ENCODE results near the gene FASTKD3. TPM values are rescaled to one million over a fixed set of nuclear protein-coding genes. Genes with fewer than 3 reads are reported as not detected.

FASTKD3 gene
- total RNA-seq, 2 experiments from 2014 or later = 12.9 to 15.1 TPM

DNA sequence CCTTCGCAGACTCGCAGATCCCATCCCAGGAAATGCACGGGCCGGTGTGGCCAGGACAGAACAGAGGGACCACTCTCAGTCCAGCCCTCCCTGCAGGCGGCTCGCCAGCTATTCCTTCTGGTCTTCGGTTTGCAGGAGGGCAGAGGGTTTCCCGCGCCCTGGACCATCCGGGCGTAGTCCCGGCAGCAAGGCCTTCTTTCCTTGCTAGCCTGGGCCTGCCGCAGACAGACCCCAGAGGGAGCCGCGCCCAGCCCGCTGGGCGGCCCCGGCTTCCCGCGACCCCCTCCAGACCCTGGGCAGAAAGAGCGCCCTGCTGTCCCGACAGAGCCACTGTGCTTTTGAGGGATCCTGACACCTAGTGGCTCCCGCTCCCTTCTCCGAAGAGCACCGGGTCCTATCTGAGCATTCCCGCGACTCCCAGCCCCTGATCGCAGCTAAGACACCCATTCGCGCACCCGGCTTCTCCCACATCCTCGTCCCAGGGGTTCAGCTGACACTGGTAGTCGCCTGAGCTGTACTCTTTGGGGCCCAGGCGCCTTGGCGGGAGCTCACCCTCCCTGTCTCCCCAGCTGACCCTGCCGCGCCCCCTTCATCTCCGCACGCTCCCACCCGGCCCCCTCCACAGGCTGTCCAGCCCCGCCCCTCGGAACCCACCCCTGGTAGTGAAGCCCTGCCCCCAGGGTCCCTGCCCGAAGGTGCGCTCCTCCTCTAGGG lies 19.0 kb downstream of the FASTKD3 start:
- POLR2A ChIA-PET = interaction anchor here (0.7 kb wide), 1 partner anchor 13 kb away, joined by 5 read pairs; no protein-coding TSS in a partner anchor
- H3K27ac ChIP-seq (ENCODE audit: low read depth, low read length, poor library complexity, severe bottlenecking) = no peak overlapping the region
- no peaks in the 10 kb centered on the region for H3K9me2 ChIP-seq (ENCODE audit: insufficient read depth, low read length)
- no peak overlapping the region for H3K4me3 ChIP-seq (ENCODE audit: low read depth, low read length, poor library complexity, severe bottlenecking)
- intact Hi-C loops (cut with micrococcal nuclease; ENCODE audit: unreplicated experiment) = no loop called here
- no peak for DNase-seq (ENCODE audit: low spot score)
- H3K79me2 ChIP-seq (ENCODE audit: insufficient read depth, low read depth, low read length) = no peaks in the 10 kb centered on the region
- no peaks in the 10 kb centered on the region for H3K4me1 ChIP-seq (ENCODE audit: insufficient read depth, low read length, poor library complexity, severe bottlenecking)
- no peaks in the 10 kb centered on the region for H4K20me1 ChIP-seq (ENCODE audit: insufficient read depth, low read length)
- no peaks in the 10 kb centered on the region for H3K9me3 ChIP-seq (ENCODE audit: low read length)
- TF ChIP-seq EZH2phosphoT487 (IDR thresholded peaks at IDR 0.05; ENCODE audit: borderline replicate concordance, low read depth, low read length) = no peak
- TF ChIP-seq, protein P1, sequence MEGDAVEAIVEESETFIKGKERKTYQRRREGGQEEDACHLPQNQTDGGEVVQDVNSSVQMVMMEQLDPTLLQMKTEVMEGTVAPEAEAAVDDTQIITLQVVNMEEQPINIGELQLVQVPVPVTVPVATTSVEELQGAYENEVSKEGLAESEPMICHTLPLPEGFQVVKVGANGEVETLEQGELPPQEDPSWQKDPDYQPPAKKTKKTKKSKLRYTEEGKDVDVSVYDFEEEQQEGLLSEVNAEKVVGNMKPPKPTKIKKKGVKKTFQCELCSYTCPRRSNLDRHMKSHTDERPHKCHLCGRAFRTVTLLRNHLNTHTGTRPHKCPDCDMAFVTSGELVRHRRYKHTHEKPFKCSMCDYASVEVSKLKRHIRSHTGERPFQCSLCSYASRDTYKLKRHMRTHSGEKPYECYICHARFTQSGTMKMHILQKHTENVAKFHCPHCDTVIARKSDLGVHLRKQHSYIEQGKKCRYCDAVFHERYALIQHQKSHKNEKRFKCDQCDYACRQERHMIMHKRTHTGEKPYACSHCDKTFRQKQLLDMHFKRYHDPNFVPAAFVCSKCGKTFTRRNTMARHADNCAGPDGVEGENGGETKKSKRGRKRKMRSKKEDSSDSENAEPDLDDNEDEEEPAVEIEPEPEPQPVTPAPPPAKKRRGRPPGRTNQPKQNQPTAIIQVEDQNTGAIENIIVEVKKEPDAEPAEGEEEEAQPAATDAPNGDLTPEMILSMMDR (conservative IDR thresholded peaks at IDR 0.05; ENCODE audit: low read length) = no peak
- no peak overlapping the region for H3K4me2 ChIP-seq (ENCODE audit: low read length)
- no TSS peak for BruUV-seq (replicated peaks)
- CTCF ChIA-PET (ENCODE audit: unreplicated experiment) = no interaction called here
- no peak overlapping the region for H2AFZ ChIP-seq (ENCODE audit: low read length)
- H3K36me3 ChIP-seq (ENCODE audit: insufficient read depth, low read length) = no peaks in the 10 kb centered on the region

DNA sequence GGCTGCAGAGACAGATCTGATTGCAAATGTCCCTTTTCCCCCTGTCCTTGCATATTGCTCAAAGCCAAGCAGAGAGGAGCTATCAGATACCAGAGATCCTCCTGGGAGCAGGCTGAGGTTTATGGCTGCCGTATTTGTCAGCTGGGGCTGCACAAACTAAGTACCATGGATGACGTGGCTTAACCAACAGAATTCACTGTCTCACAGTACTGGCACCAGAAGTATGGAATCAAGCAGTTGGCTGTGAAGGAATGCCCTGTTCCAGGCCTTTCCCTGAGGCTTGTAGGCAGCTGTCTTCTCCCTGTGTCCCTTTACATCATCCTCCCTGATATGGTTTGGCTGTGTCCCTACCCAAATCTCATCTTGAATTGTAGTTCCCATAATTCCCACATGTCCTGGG lies 20.5 kb downstream of the FASTKD3 start:
- no peak overlapping the region for H3K4me2 ChIP-seq (ENCODE audit: low read length)
- intact Hi-C loops (cut with micrococcal nuclease; ENCODE audit: unreplicated experiment) = no loop called here
- no peaks in the 10 kb centered on the region for H3K9me3 ChIP-seq (ENCODE audit: low read length)
- POLR2A ChIA-PET = interaction anchor here (1.8 kb wide), 1 partner anchor 14 kb away, joined by 5 read pairs; no protein-coding TSS in a partner anchor
- no peak overlapping the region for H2AFZ ChIP-seq (ENCODE audit: low read length)
- no peak for TF ChIP-seq EZH2phosphoT487 (IDR thresholded peaks at IDR 0.05; ENCODE audit: borderline replicate concordance, low read depth, low read length)
- TF ChIP-seq, protein P1 (conservative IDR thresholded peaks at IDR 0.05; ENCODE audit: low read length) = no peak
- DNase-seq (ENCODE audit: low spot score) = no peak
- no peaks in the 10 kb centered on the region for H3K4me1 ChIP-seq (ENCODE audit: insufficient read depth, low read length, poor library complexity, severe bottlenecking)
- H3K36me3 ChIP-seq (ENCODE audit: insufficient read depth, low read length) = no peaks in the 10 kb centered on the region
- H3K27ac ChIP-seq (ENCODE audit: low read depth, low read length, poor library complexity, severe bottlenecking) = no peak overlapping the region
- no peaks in the 10 kb centered on the region for H4K20me1 ChIP-seq (ENCODE audit: insufficient read depth, low read length)
- no peaks in the 10 kb centered on the region for H3K79me2 ChIP-seq (ENCODE audit: insufficient read depth, low read depth, low read length)
- no TSS peak for BruUV-seq (replicated peaks)
- CTCF ChIA-PET (ENCODE audit: unreplicated experiment) = no interaction called here
- no peak overlapping the region for H3K4me3 ChIP-seq (ENCODE audit: low read depth, low read length, poor library complexity, severe bottlenecking)
- no peaks in the 10 kb centered on the region for H3K9me2 ChIP-seq (ENCODE audit: insufficient read depth, low read length)

GRCh38 chr5:7846327-7846726 lies 22.5 kb downstream of the FASTKD3 start:
- Histone ChIP-seq H2AFZ (ENCODE audit: low read length) (no peak overlapping the region), H3K79me2 (ENCODE audit: insufficient read depth, low read depth, low read length) (no peaks in the 10 kb centered on the region), H3K9me3 (ENCODE audit: low read length) (no peaks in the 10 kb centered on the region), H3K9me2 (ENCODE audit: insufficient read depth, low read length) (no peaks in the 10 kb centered on the region), H3K4me3 (ENCODE audit: low read depth, low read length, poor library complexity, severe bottlenecking) (no peak overlapping the region), H3K36me3 (ENCODE audit: insufficient read depth, low read length) (no peaks in the 10 kb centered on the region), H3K27ac (ENCODE audit: low read depth, low read length, poor library complexity, severe bottlenecking) (no peak overlapping the region), H3K4me2 (ENCODE audit: low read length) (no peak overlapping the region), H4K20me1 (ENCODE audit: insufficient read depth, low read length) (no peaks in the 10 kb centered on the region), H3K4me1 (ENCODE audit: insufficient read depth, low read length, poor library complexity, severe bottlenecking) (no peaks in the 10 kb centered on the region)
- intact Hi-C loops (cut with micrococcal nuclease; ENCODE audit: unreplicated experiment) = no loop called here
- CTCF ChIA-PET (ENCODE audit: unreplicated experiment) = no interaction called here
- POLR2A ChIA-PET = no interaction called here
- BruUV-seq (replicated peaks) = no TSS peak
- no peak for DNase-seq (ENCODE audit: low spot score)
- TF ChIP-seq EZH2phosphoT487 (IDR thresholded peaks at IDR 0.05; ENCODE audit: borderline replicate concordance, low read depth, low read length) = no peak
- TF ChIP-seq, protein P1 (conservative IDR thresholded peaks at IDR 0.05; ENCODE audit: low read length) = no peak

Measured in OCI-LY7 (cell line).